HepG2 (cell line): ENCODE measurements around the gene SEMA3B.

Source experiments
- ARNTL ChIP-seq: sonication (generic); formaldehyde crosslinking; IDR thresholded peaks from 2 replicates; pipeline ENCODE4 v1.4.0; 2020; ENCODE audit warnings: mild to moderate bottlenecking, missing genetic modification reagents
- JUN ChIP-seq: sonication (generic); formaldehyde crosslinking; IDR thresholded peaks from 2 replicates; pipeline ENCODE4 v1.4.0; 2020; ENCODE audit warnings: mild to moderate bottlenecking, missing genetic modification reagents
- MEIS1 ChIP-seq: sonication (generic); formaldehyde crosslinking; IDR thresholded peaks from 2 replicates; pipeline ENCODE4 v1.9.0; 2021; ENCODE audit warnings: mild to moderate bottlenecking, missing genetic modification reagents, moderate library complexity, borderline replicate concordance
- NONO ChIP-seq, 2 experiments: fragments of 450-650 bp in 1 of 2; sonication (generic) in 1 of 2; formaldehyde crosslinking in 1 of 2; IDR thresholded peaks in 1 of 2; conservative IDR thresholded peaks in 1 of 2; 2 replicates each; pipeline versions ENCODE4 v1.6.1 to v1.8.0; 2017 to 2022; ENCODE audit warnings: mild to moderate bottlenecking in 1 of 2, missing genetic modification reagents in 1 of 2, moderate library complexity in 1 of 2
- RBAK ChIP-seq: sonication (generic); formaldehyde crosslinking; IDR thresholded peaks from 2 replicates; pipeline ENCODE4 v1.5.1; 2020; ENCODE audit warnings: mild to moderate bottlenecking, missing genetic modification reagents
- TP53 ChIP-seq: sonication (generic); formaldehyde crosslinking; conservative IDR thresholded peaks from 2 replicates; pipeline ENCODE4 v1.4.0; 2020; ENCODE audit warnings: missing genetic modification reagents
- ZNF766 ChIP-seq: sonication (generic); formaldehyde crosslinking; IDR thresholded peaks from 2 replicates; pipeline ENCODE4 v1.5.0; 2020; ENCODE audit warnings: missing genetic modification reagents, borderline replicate concordance
- TF ChIP-seq, protein P1 (sequence below): sonication (generic); formaldehyde crosslinking; IDR thresholded peaks from 2 replicates; pipeline ENCODE4 v1.4.0; 2020; ENCODE audit warnings: mild to moderate bottlenecking, missing genetic modification reagents
- TF ChIP-seq, protein P2 (sequence below): sonication (generic); formaldehyde crosslinking; IDR thresholded peaks from 2 replicates; pipeline ENCODE4 v1.5.0; 2020; ENCODE audit warnings: mild to moderate bottlenecking, missing genetic modification reagents, moderate library complexity
- TF ChIP-seq, protein P3 (sequence below): sonication (generic); formaldehyde crosslinking; IDR thresholded peaks from 2 replicates; pipeline ENCODE4 v1.4.0; 2020; ENCODE audit warnings: missing genetic modification reagents, mild to moderate bottlenecking, borderline replicate concordance
- TF ChIP-seq, protein P4 (sequence below): sonication (generic); formaldehyde crosslinking; IDR thresholded peaks from 2 replicates; pipeline ENCODE4 v1.4.0; 2020; ENCODE audit warnings: missing genetic modification reagents

DNA sequence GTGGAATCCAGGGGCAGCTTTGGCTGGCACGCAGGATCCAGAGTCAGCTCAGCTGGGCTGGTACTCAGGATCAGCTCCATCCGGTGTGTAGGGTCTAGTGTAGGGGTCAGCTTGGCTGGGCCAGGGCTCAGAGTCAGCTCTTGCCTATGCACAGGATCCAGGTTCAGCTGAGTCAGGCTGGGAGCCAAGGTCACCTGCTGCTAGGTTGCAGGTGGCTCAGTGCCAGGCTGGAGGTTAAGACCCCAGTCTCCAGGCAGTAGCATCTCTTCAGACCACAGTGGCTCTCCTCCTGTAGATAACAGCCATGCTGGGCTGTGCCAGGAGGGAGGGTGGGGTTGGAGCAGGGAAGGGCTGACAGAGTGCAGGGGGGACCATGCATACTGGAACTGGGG, 28.4 kb downstream of the SEMA3B start:
- TF ChIP-seq, protein P1, sequence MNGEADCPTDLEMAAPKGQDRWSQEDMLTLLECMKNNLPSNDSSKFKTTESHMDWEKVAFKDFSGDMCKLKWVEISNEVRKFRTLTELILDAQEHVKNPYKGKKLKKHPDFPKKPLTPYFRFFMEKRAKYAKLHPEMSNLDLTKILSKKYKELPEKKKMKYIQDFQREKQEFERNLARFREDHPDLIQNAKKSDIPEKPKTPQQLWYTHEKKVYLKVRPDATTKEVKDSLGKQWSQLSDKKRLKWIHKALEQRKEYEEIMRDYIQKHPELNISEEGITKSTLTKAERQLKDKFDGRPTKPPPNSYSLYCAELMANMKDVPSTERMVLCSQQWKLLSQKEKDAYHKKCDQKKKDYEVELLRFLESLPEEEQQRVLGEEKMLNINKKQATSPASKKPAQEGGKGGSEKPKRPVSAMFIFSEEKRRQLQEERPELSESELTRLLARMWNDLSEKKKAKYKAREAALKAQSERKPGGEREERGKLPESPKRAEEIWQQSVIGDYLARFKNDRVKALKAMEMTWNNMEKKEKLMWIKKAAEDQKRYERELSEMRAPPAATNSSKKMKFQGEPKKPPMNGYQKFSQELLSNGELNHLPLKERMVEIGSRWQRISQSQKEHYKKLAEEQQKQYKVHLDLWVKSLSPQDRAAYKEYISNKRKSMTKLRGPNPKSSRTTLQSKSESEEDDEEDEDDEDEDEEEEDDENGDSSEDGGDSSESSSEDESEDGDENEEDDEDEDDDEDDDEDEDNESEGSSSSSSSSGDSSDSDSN (CRISPR knock-in tag), result no peak
- TF ChIP-seq, protein P2, sequence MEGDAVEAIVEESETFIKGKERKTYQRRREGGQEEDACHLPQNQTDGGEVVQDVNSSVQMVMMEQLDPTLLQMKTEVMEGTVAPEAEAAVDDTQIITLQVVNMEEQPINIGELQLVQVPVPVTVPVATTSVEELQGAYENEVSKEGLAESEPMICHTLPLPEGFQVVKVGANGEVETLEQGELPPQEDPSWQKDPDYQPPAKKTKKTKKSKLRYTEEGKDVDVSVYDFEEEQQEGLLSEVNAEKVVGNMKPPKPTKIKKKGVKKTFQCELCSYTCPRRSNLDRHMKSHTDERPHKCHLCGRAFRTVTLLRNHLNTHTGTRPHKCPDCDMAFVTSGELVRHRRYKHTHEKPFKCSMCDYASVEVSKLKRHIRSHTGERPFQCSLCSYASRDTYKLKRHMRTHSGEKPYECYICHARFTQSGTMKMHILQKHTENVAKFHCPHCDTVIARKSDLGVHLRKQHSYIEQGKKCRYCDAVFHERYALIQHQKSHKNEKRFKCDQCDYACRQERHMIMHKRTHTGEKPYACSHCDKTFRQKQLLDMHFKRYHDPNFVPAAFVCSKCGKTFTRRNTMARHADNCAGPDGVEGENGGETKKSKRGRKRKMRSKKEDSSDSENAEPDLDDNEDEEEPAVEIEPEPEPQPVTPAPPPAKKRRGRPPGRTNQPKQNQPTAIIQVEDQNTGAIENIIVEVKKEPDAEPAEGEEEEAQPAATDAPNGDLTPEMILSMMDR (CRISPR knock-in tag), result no peak
- TF ChIP-seq, protein P3, sequence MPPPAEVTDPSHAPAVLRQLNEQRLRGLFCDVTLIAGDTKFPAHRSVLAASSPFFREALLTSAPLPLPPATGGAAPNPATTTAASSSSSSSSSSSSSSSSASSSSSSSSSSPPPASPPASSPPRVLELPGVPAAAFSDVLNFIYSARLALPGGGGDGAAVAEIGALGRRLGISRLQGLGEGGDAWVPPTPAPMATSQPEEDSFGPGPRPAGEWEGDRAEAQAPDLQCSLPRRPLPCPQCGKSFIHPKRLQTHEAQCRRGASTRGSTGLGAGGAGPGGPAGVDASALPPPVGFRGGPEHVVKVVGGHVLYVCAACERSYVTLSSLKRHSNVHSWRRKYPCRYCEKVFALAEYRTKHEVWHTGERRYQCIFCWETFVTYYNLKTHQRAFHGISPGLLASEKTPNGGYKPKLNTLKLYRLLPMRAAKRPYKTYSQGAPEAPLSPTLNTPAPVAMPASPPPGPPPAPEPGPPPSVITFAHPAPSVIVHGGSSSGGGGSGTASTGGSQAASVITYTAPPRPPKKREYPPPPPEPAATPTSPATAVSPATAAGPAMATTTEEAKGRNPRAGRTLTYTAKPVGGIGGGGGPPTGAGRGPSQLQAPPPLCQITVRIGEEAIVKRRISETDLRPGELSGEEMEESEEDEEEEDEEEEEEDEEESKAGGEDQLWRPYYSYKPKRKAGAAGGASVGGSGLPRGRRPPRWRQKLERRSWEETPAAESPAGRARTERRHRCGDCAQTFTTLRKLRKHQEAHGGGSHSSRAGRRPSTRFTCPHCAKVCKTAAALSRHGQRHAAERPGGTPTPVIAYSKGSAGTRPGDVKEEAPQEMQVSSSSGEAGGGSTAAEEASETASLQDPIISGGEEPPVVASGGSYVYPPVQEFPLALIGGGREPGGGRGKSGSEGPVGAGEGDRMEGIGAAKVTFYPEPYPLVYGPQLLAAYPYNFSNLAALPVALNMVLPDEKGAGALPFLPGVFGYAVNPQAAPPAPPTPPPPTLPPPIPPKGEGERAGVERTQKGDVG (CRISPR knock-in tag), result no peak
- TF ChIP-seq, protein P4, sequence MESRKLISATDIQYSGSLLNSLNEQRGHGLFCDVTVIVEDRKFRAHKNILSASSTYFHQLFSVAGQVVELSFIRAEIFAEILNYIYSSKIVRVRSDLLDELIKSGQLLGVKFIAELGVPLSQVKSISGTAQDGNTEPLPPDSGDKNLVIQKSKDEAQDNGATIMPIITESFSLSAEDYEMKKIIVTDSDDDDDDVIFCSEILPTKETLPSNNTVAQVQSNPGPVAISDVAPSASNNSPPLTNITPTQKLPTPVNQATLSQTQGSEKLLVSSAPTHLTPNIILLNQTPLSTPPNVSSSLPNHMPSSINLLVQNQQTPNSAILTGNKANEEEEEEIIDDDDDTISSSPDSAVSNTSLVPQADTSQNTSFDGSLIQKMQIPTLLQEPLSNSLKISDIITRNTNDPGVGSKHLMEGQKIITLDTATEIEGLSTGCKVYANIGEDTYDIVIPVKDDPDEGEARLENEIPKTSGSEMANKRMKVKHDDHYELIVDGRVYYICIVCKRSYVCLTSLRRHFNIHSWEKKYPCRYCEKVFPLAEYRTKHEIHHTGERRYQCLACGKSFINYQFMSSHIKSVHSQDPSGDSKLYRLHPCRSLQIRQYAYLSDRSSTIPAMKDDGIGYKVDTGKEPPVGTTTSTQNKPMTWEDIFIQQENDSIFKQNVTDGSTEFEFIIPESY (CRISPR knock-in tag), result no peak
- TF ChIP-seq JUN (CRISPR knock-in tag) (no peak), MEIS1 (no peak), RBAK (CRISPR knock-in tag) (no peak), ARNTL (no peak), TP53 (CRISPR knock-in tag) (no peak), ZNF766 (CRISPR knock-in tag) (no peak), NONO (IDR thresholded peaks at IDR 0.05) (no peak), NONO (CRISPR knock-in tag; conservative IDR thresholded peaks at IDR 0.05) (no peak)
